ENCODE measurements around the gene CASK.
"Not testable (repeated sequence)": the region's sequence is repeated elsewhere in the genome, so short reads cannot be mapped to it uniquely, and the experiment has no call there.

DNA sequence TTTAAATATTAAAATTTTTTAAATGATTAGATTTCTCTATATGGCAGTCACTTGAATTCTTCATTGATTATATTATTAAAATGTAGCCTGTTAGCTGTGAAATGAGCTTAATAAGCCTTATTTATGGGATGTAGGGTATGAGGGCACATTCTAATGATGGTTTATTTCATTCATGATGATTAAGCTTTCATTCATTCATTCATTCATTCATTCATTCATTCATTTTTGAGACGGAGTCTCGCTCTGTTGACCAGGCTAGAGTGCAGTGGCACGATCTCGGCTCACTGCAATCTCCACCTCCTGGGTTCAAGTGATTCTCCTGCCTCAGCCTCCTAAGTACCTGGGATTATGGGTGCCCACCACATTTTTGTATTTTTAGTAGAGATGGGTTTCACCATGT is 317.3 kb downstream of the CASK start:
- TF ChIP-seq POLR2A (IDR thresholded peaks at IDR 0.05; ENCODE audit: low read depth, low read length); POLR2AphosphoS5 (IDR thresholded peaks at IDR 0.05; ENCODE audit: low read depth, low read length); TAF1 (IDR thresholded peaks at IDR 0.05; ENCODE audit: low read depth, low read length); PAX5 (IDR thresholded peaks at IDR 0.05; ENCODE audit: insufficient read depth, low read length, severe bottlenecking); SPI1 (IDR thresholded peaks at IDR 0.05; ENCODE audit: low read depth, low read length): not testable (repeated sequence)
